Measurements from ENCODE around the gene CCDC179.

CCDC179 gene

DNA sequence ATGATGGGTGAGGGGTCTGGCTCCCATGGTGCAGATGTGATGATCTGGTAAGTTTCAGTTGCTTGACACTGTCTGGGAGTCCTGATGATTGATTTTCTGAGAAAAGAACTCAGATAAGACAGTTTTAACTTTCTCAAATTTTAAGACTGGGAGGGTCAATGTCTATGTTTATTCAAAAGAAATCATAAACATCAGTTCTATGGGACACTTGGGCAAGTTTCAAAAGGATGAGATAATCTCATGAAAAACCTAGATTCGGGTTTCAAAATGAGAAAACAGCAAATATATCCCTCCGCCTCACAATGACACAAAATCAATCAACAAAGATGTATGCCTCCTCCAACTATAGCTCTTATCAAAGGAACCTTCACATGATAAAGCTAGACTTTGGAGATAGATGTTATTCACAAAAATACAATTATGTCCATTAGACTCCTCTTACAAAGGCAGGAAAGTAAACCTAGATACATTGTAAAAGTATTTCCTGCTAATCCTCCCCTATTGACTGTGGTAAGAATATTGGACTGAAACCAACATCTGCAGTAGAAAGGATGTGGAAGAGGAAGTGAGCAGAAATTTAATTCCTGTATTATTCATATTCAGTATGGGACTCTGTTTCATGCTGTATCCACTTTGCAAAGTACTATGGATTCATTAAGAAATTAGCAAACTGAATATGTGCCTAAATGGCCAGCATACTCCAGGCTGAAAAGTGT lies 52.3 kb downstream of the CCDC179 start:
- DNase-seq (ENCODE audit: low read depth) = no peak

DNA sequence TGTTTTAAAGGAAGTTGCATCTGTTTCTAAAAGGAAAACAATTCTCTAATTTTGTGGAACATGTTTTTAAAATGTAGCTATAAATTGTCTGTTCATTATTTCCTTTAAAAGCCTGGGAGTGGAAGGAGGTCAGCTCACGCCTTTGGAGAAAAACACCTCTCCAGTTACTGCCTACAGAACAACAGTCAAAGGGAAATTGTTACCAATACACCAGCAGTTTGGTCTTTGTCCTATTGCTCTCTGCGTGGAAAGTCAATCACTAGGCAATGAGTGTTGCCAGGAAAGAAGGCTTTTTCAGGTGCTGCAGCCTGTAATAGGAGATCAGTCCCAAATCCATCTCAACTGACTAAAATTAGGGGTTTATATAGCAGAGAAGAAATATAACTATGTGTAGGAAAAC lies 52.9 kb downstream of the CCDC179 start:
- no peak for DNase-seq (ENCODE audit: low read depth)

GRCh38 chr11:22802861-22803260 lies 57.4 kb downstream of the CCDC179 start:
- no peak for DNase-seq (ENCODE audit: low read depth)

DNA sequence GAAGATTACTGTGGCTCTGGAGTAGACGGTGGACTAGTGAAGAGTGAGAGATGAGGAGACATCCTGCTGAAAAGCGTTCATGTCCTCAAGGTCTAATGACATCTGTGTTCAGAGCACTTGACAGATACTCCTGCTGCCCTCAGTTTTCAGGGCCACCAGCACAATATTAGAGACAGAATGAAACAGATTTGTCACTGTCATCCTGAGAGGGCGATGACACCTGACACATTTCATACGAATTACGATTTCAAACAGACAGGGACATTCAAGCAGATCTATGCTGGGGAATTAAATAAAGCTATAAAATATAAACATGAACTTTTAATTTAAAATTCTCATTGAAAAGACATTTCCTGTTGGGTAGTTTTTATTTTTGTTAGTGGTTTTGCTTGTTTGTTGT lies 59.8 kb downstream of the CCDC179 start:
- DNase-seq (ENCODE audit: low read depth) = no peak

DNA sequence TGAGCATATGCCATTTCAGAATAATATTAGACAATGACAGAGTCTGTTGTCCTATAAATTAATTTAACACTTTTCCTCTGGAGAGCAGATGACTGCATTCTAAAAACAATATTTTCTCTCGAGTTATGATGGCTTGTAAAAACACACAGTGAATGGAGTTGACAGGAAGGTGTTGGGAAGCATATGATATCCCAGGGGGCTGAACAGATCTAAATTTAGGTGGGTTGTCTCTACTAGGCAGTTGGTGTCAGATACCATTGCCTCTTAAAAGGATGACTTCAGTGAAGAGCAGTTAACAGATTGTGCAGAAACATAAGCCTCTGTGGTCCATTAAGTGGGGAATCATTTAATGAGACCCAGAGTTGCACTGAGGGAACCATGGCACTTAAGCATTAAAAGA lies 61.4 kb downstream of the CCDC179 start:
- DNase-seq (ENCODE audit: low read depth) = no peak

DNA sequence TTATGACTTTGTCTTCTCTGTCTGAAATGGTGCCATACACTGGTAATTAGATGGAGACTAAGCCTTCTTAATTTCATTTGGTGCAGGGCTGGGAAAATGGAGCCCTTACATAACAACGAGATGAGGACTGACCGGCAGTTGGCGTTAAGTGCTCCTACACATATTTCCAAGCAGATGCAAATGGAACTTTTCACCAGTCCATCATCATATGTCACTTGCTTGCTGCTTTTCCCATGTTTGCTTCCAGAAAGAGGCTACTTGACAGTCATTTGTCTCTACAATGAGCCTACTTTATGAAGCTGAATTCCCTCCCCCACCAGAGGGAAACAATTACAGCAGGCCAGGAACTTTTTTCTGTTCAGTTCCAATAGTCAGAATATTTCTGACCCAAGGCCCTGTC lies 63.2 kb downstream of the CCDC179 start:
- no peak for DNase-seq (ENCODE audit: low read depth)

All from stimulated activated CD8-positive, alpha-beta memory T cell treated with anti-CD3 and anti-CD28 coated beads, Interleukin-4, amount 100 ng/mL, for 24 hours (primary cell).